ENCODE data around the gene RNASEH2B. TPM values are rescaled to one million over a fixed set of nuclear protein-coding genes. Genes with fewer than 3 reads are reported as not detected.

RNASEH2B gene
- total RNA-seq, 2 donors from 2014 or later, result 37.2 to 79.7 TPM

DNA sequence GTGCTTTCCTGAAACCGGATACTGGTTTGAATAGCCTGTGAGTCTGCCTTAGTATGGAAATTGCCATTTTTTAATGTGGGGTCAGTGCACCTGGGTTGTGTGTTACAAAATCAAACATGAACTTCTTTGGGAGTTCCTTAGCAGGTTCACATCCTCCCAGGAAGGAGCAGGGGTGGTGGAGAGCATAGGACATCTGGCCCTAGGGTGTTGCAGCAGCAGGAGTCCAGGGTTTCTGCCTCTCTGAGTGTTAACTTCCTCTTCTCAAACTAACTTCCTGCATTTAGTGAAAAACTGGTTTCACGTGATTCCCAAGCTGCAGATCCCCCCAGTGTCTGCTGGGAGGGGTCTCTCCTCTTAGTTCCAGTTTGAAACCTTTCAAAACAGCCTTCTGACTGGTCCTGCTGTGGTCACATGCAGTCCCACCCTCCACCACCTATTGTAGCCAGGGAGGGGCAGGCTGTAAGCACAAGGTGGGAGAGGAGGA, 7.2 kb downstream of the RNASEH2B start:
- peaks cover 6 to 28% of the 10 kb centered on the region in 2 donors for H3K4me1 ChIP-seq (ENCODE audit: control insufficient read depth in 1 of 2, low read depth in 2 of 2)
- TF ChIP-seq, protein P1, sequence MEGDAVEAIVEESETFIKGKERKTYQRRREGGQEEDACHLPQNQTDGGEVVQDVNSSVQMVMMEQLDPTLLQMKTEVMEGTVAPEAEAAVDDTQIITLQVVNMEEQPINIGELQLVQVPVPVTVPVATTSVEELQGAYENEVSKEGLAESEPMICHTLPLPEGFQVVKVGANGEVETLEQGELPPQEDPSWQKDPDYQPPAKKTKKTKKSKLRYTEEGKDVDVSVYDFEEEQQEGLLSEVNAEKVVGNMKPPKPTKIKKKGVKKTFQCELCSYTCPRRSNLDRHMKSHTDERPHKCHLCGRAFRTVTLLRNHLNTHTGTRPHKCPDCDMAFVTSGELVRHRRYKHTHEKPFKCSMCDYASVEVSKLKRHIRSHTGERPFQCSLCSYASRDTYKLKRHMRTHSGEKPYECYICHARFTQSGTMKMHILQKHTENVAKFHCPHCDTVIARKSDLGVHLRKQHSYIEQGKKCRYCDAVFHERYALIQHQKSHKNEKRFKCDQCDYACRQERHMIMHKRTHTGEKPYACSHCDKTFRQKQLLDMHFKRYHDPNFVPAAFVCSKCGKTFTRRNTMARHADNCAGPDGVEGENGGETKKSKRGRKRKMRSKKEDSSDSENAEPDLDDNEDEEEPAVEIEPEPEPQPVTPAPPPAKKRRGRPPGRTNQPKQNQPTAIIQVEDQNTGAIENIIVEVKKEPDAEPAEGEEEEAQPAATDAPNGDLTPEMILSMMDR (IDR thresholded peaks at IDR 0.05), result no peak
- H3K4me3 ChIP-seq, result no peak overlapping the region
- no peak for ATAC-seq (ENCODE audit: insufficient number of reproducible peaks, low FRiP score, low read depth)
- H3K27ac ChIP-seq, result no peak overlapping the region
- no peaks in the 10 kb centered on the region for H3K27me3 ChIP-seq (replicated peaks; ENCODE audit: insufficient read depth)
- no peak for DNase-seq (ENCODE audit: low spot score)
- no peaks in the 10 kb centered on the region for H3K9me3 ChIP-seq
- no peaks in the 10 kb centered on the region for H3K36me3 ChIP-seq

DNA sequence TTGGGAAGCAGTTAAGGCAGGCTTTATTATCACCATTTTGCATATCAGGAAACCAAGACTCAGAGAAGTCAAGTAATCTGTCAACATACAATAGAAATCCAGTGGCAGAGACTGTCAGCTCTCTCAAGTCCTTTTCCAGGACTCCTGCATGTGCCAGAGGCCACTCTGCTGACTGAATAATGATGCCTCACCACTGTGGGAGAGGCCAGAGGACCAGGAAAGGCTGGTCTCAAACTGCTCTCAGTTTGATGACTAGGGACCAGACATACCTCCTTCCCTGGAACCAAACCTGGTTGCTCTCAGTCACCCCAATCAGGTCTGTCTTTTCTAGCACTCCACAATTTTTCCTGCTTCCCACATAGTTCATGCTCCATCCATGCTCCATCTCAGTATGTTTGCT, 8.0 kb downstream of the RNASEH2B start:
- no peaks in the 10 kb centered on the region for H3K27me3 ChIP-seq (replicated peaks; ENCODE audit: insufficient read depth)
- DNase-seq (ENCODE audit: low spot score) (no peak), ATAC-seq (ENCODE audit: insufficient number of reproducible peaks, low FRiP score, low read depth) (no peak)
- H3K4me3 ChIP-seq, result no peak overlapping the region
- TF ChIP-seq, protein P1 (IDR thresholded peaks at IDR 0.05), result no peak
- H3K9me3 ChIP-seq, result no peaks in the 10 kb centered on the region
- no peak overlapping the region for H3K27ac ChIP-seq
- H3K4me1 ChIP-seq (ENCODE audit: control insufficient read depth in 1 of 2, low read depth in 2 of 2), result peaks cover 6 to 24% of the 10 kb centered on the region in 2 donors
- no peaks in the 10 kb centered on the region for H3K36me3 ChIP-seq

DNA sequence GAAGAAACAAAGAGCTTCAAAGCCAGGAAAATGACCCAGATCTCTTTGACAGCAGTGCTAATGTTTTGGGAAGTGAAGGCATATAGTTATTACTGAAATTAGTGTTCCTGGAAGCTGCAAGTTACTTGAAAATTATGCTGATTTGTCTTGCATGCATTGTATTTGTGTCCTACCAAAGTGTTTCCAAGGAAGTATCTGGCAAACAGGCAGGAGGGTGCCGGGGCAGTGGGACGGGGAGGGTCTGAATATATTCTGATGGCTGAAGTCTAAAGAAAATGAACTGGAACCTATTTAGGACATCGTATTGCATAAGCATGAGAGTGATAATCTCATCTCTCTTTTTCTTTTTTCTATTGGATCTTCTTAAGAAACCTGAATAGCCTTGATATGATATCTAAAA, 9.0 kb downstream of the RNASEH2B start:
- Histone ChIP-seq H3K4me1 (ENCODE audit: control insufficient read depth in 1 of 2, low read depth in 2 of 2) (peaks cover 6 to 19% of the 10 kb centered on the region in 2 donors), H3K36me3 (no peaks in the 10 kb centered on the region)

DNA sequence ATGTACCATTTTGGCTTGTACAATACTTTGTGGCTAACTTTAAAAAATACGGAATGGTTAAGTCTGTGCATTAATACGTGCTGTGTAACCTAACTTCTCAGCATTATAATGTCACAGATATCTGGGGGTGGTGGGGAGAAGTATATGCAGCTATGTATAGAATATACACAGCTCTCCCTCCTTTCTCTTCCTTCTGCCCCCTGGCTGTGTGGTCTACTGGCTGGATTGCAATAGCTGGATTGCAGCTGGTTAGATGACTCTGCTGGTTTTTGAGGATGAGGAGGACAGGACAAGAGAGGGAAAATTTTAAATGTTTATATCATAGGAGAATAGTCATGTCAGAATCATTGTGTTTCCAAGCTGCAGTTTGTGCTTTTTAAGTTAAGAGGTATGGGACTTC, 9.7 kb downstream of the RNASEH2B start:
- Histone ChIP-seq H3K9me3 (peaks cover 10% of the 10 kb centered on the region), H3K4me3 (no peak overlapping the region), H3K36me3 (no peaks in the 10 kb centered on the region), H3K27ac (no peak overlapping the region), H3K4me1 (ENCODE audit: control insufficient read depth in 1 of 2, low read depth in 2 of 2) (peaks cover 6 to 19% of the 10 kb centered on the region in 2 donors), H3K27me3 (replicated peaks; ENCODE audit: insufficient read depth) (no peaks in the 10 kb centered on the region)
- DNase-seq (ENCODE audit: low spot score) (no peak), ATAC-seq (ENCODE audit: insufficient number of reproducible peaks, low FRiP score, low read depth) (no peak)
- TF ChIP-seq, protein P1 (IDR thresholded peaks at IDR 0.05), result no peak

More for the DNA sequence above, 9.0 kb downstream of the RNASEH2B start:
- TF ChIP-seq, protein P1 (IDR thresholded peaks at IDR 0.05), result no peak
- H3K9me3 ChIP-seq, result peaks cover 10% of the 10 kb centered on the region
- ATAC-seq (ENCODE audit: insufficient number of reproducible peaks, low FRiP score, low read depth) (no peak), DNase-seq (ENCODE audit: low spot score) (no peak)
- no peak overlapping the region for H3K27ac ChIP-seq
- no peaks in the 10 kb centered on the region for H3K27me3 ChIP-seq (replicated peaks; ENCODE audit: insufficient read depth)
- H3K4me3 ChIP-seq, result no peak overlapping the region

DNA sequence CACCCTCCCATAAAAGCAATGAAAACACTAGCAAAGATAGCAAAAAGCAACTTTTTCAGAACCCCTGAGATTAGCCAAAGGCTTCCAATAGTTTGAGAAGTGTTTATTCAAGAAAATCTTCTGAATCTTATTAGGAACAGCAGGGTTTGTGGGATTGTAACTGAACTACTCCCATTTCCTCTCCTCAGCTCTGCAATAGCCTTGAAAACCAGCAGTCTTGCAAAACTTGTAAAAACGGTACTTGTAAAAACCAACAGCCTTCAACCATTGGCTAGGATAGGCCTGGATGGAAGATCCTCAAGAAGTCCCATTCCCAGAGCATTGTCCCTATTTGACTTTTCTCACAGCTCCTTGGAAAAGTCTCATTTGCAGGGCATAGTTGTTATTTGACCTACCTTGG, 12.1 kb downstream of the RNASEH2B start:
- ATAC-seq (ENCODE audit: insufficient number of reproducible peaks, low FRiP score, low read depth), result no peak
- Histone ChIP-seq H3K36me3 (no peaks in the 10 kb centered on the region), H3K27me3 (replicated peaks; ENCODE audit: insufficient read depth) (no peaks in the 10 kb centered on the region), H3K4me3 (no peak overlapping the region), H3K27ac (no peak overlapping the region), H3K9me3 (peaks cover 14% of the 10 kb centered on the region), H3K4me1 (ENCODE audit: control insufficient read depth in 1 of 2, low read depth in 2 of 2) (peaks cover 0 to 5% of the 10 kb centered on the region in 2 donors)
- TF ChIP-seq, protein P1 (IDR thresholded peaks at IDR 0.05), result no peak
- DNase-seq (ENCODE audit: low spot score), result no peak

Measured in thoracic aorta (tissue), 2 donors.